ENCODE measurements around the gene GRAP2.

DNA sequence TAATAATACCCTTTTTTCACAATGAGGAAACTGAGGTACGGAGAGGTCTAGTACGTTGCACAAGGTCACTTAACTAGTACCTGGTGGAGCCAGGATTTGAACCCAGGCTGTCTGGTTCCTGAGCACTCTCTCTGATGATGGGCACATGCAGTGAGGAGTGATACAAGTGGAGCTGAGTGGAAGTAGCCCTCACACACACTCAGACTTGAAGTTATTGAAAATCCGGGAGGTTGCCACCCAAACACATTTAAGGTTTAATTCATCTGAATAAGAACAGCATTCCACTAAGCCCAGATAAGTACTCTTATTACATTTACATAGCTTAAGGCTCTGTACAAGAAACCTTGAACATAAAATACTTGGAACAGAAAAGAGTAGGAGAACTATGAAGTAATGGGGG, 4.8 kb downstream of the GRAP2 start:
- TF ChIP-seq, protein P1, sequence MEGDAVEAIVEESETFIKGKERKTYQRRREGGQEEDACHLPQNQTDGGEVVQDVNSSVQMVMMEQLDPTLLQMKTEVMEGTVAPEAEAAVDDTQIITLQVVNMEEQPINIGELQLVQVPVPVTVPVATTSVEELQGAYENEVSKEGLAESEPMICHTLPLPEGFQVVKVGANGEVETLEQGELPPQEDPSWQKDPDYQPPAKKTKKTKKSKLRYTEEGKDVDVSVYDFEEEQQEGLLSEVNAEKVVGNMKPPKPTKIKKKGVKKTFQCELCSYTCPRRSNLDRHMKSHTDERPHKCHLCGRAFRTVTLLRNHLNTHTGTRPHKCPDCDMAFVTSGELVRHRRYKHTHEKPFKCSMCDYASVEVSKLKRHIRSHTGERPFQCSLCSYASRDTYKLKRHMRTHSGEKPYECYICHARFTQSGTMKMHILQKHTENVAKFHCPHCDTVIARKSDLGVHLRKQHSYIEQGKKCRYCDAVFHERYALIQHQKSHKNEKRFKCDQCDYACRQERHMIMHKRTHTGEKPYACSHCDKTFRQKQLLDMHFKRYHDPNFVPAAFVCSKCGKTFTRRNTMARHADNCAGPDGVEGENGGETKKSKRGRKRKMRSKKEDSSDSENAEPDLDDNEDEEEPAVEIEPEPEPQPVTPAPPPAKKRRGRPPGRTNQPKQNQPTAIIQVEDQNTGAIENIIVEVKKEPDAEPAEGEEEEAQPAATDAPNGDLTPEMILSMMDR (IDR thresholded peaks at IDR 0.05): no peak
- TF ChIP-seq EZH2 (IDR thresholded peaks at IDR 0.05; ENCODE audit: borderline replicate concordance, insufficient read depth, low read depth, low read length, poor library complexity, severe bottlenecking): no peak
